Keratinocyte (primary cell): ENCODE results near the gene NELL1. TPM values are rescaled to one million over a fixed set of nuclear protein-coding genes. Genes with fewer than 3 reads are reported as not detected.

Source experiments
- DNase-seq: peaks from one replicate; pipeline ENCODE4 v3.0.0-alpha.2; 2011; ENCODE audit warnings: low read depth, missing footprints, low spot score
- FAIRE-seq: peaks from 2 replicates; lab custom pipeline; 2011; peaks lifted over from hg19 to GRCh38; lab: Jason Lieb, UNC
- H2AFZ ChIP-seq: 2 replicates; pipeline ENCODE4 v1.6.0; 2012; ENCODE audit warnings: low read length, control low read depth, inconsistent platforms; ENCODE audit not compliant: control insufficient read depth
- H3K27ac ChIP-seq: 2 replicates; pipeline ENCODE4 v1.5.1; 2011; ENCODE audit warnings: low read length; ENCODE audit not compliant: control insufficient read depth, insufficient read depth
- H3K27me3 ChIP-seq: 3 replicates; pipeline ENCODE4 v1.6.0; 2011; ENCODE audit warnings: low read length; ENCODE audit not compliant: control insufficient read depth, insufficient read depth; ENCODE audit errors: extremely low read depth
- H3K36me3 ChIP-seq, 2 experiments: 2 replicates in 1 of 2; 3 replicates in 1 of 2; pipeline ENCODE4 v1.5.1; 2011; ENCODE audit warnings: low read length in 2 of 2, mild to moderate bottlenecking in 1 of 2; ENCODE audit not compliant: control insufficient read depth in 2 of 2, insufficient read depth in 2 of 2; ENCODE audit errors: extremely low read depth in 1 of 2
- H3K4me1 ChIP-seq: 3 replicates; pipeline ENCODE4 v1.5.1; 2011; ENCODE audit warnings: low read length; ENCODE audit not compliant: control insufficient read depth, insufficient read depth; ENCODE audit errors: extremely low read depth
- H3K4me2 ChIP-seq: 3 replicates; pipeline ENCODE4 v1.6.0; 2011; ENCODE audit warnings: low read depth, low read length; ENCODE audit not compliant: control insufficient read depth, insufficient read depth; ENCODE audit errors: extremely low read depth
- H3K4me3 ChIP-seq, 3 experiments: fragments of 200-600 bp in 1 of 3; sonication (generic) in 1 of 3; 2 replicates in 2 of 3; 3 replicates in 1 of 3; pipeline ENCODE4 v1.5.1; 2011 to 2016; ENCODE audit warnings: low read length in 3 of 3, mild to moderate bottlenecking in 3 of 3, control low read depth in 2 of 3, inconsistent platforms in 1 of 3, low read depth in 1 of 3, mixed read lengths in 1 of 3, mixed run types in 1 of 3, moderate library complexity in 1 of 3; ENCODE audit not compliant: control insufficient read depth in 2 of 3, insufficient read depth in 2 of 3; ENCODE audit errors: extremely low read depth in 1 of 3
- H3K79me2 ChIP-seq: 2 replicates; pipeline ENCODE4 v1.6.0; 2012; ENCODE audit warnings: low read length; ENCODE audit not compliant: control insufficient read depth, insufficient read depth
- H3K9ac ChIP-seq: 3 replicates; pipeline ENCODE4 v1.6.0; 2011; ENCODE audit warnings: low read length; ENCODE audit not compliant: control insufficient read depth, insufficient read depth; ENCODE audit errors: extremely low read depth
- H3K9me1 ChIP-seq: 3 replicates; pipeline ENCODE4 v1.6.0; 2011; ENCODE audit warnings: low read length; ENCODE audit not compliant: control insufficient read depth, insufficient read depth; ENCODE audit errors: extremely low read depth
- H3K9me3 ChIP-seq: 2 replicates; pipeline ENCODE4 v1.5.1; 2012; ENCODE audit warnings: low read depth, low read length; ENCODE audit not compliant: control insufficient read depth
- H4K20me1 ChIP-seq: 3 replicates; pipeline ENCODE4 v1.6.0; 2011; ENCODE audit warnings: low read length; ENCODE audit not compliant: control insufficient read depth, insufficient read depth; ENCODE audit errors: extremely low read depth
- EZH2 ChIP-seq: IDR thresholded peaks from one replicate; pipeline ENCODE4 v1.6.1; 2012; ENCODE audit warnings: inconsistent platforms, mild to moderate bottlenecking, low read length, moderate library complexity
- dilution Hi-C: fragments of 300-500 bp; cut with MboI; formaldehyde crosslinking; loops from one replicate; pipeline ENCODE4 v1.7.0; 2020; ENCODE audit warnings: low sequenced_read_pairs; ENCODE audit not compliant: extremely low pct_ligation_motif_present
- polyA plus RNA-seq, 5 experiments: library from polyadenylated mRNA; depleted of rRNA in 3 of 5; stranded (reverse) in 3 of 5; stranded (forward) in 1 of 5; unstranded in 1 of 5; fragments of >200 nt; gene quantifications; 1 replicate in 1 of 5; 2 replicates in 3 of 5; 3 replicates in 1 of 5; pipeline versions ENCODE4 v1.2.1 to v1.2.3, GENCODE V29; 2011 to 2012; ENCODE audit warnings: missing spikeins in 2 of 5, low read depth in 1 of 5, low replicate concordance in 1 of 5
- TF ChIP-seq, protein P1 (sequence below), 3 experiments: IDR thresholded peaks in 1 of 3; conservative IDR thresholded peaks in 1 of 3; optimal IDR thresholded peaks in 1 of 3; 2 replicates in 2 of 3; 3 replicates in 1 of 3; pipeline versions ENCODE3 to v1.5.1; 2011; ENCODE audit warnings: low read length in 3 of 3, mild to moderate bottlenecking in 3 of 3, moderate library complexity in 2 of 3, control low read depth in 1 of 3, inconsistent platforms in 1 of 3; ENCODE audit not compliant: insufficient read depth in 2 of 3; ENCODE audit errors: extremely low read depth in 1 of 3

NELL1 gene
- polyA plus RNA-seq, 1 donor (not counting 4 experiments of a cell fraction or from before 2014, with no cell fraction given) = not detected

GRCh38 chr11:21260101-21260500 is 590.7 kb downstream of the NELL1 start:
- Histone ChIP-seq H3K27me3 (no peaks in the 10 kb centered on the region), H3K9me1 (no peaks in the 10 kb centered on the region), H2AFZ (no peak overlapping the region), H3K4me2 (no peak overlapping the region), H3K9ac (no peak overlapping the region), H3K9me3 (no peaks in the 10 kb centered on the region), H3K4me3 (no peak overlapping the region), H3K27ac (no peak overlapping the region), H3K4me1 (no peaks in the 10 kb centered on the region), H3K36me3 (no peaks in the 10 kb centered on the region), H3K79me2 (no peaks in the 10 kb centered on the region), H4K20me1 (no peaks in the 10 kb centered on the region)
- FAIRE-seq = no peak
- DNase-seq = no peak
- TF ChIP-seq, protein P1, sequence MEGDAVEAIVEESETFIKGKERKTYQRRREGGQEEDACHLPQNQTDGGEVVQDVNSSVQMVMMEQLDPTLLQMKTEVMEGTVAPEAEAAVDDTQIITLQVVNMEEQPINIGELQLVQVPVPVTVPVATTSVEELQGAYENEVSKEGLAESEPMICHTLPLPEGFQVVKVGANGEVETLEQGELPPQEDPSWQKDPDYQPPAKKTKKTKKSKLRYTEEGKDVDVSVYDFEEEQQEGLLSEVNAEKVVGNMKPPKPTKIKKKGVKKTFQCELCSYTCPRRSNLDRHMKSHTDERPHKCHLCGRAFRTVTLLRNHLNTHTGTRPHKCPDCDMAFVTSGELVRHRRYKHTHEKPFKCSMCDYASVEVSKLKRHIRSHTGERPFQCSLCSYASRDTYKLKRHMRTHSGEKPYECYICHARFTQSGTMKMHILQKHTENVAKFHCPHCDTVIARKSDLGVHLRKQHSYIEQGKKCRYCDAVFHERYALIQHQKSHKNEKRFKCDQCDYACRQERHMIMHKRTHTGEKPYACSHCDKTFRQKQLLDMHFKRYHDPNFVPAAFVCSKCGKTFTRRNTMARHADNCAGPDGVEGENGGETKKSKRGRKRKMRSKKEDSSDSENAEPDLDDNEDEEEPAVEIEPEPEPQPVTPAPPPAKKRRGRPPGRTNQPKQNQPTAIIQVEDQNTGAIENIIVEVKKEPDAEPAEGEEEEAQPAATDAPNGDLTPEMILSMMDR (optimal IDR thresholded peaks at IDR 0.05 in 1 of 3, IDR thresholded peaks at IDR 0.05 in 1 of 3, conservative IDR thresholded peaks at IDR 0.05 in 1 of 3; ENCODE audit: extremely low read depth in 1 of 3, insufficient read depth in 2 of 3, low read length in 3 of 3) = no peak
- TF ChIP-seq EZH2 = no peak
- dilution Hi-C loops = no loop called here

- H3K4me1 ChIP-seq = no peaks in the 10 kb centered on the region
- H3K79me2 ChIP-seq = no peaks in the 10 kb centered on the region
- H3K36me3 ChIP-seq = no peaks in the 10 kb centered on the region
- dilution Hi-C loops = no loop called here
- no peak overlapping the region for H3K27ac ChIP-seq
- no peak overlapping the region for H3K9ac ChIP-seq
- no peak overlapping the region for H3K4me2 ChIP-seq
- no peaks in the 10 kb centered on the region for H3K9me1 ChIP-seq
- no peaks in the 10 kb centered on the region for H3K9me3 ChIP-seq
- DNase-seq = no peak
- TF ChIP-seq, protein P1 (optimal IDR thresholded peaks at IDR 0.05 in 1 of 3, IDR thresholded peaks at IDR 0.05 in 1 of 3, conservative IDR thresholded peaks at IDR 0.05 in 1 of 3; ENCODE audit: extremely low read depth in 1 of 3, insufficient read depth in 2 of 3, low read length in 3 of 3) = no peak
- TF ChIP-seq EZH2 = no peak
- no peak overlapping the region for H2AFZ ChIP-seq
- no peaks in the 10 kb centered on the region for H3K27me3 ChIP-seq
- no peaks in the 10 kb centered on the region for H4K20me1 ChIP-seq
- H3K4me3 ChIP-seq = no peak overlapping the region
- no peak for FAIRE-seq
Observed at GRCh38 chr11:21262992-21263391, 593.6 kb downstream of the NELL1 start.
